GM08714 (cell line): Measurements from ENCODE around the gene FOLR2.
"Not testable (repeated sequence)": the region's sequence is repeated elsewhere in the genome, so short reads cannot be mapped to it uniquely, and the experiment has no call there.

Experiments used
- H3K4me3 ChIP-seq: fragments of 200-500 bp; sonication (Bioruptor generic); 2 replicates; pipeline ENCODE4 v1.5.1; 2014; ENCODE audit warnings: mild to moderate bottlenecking, low read length, inconsistent platforms
- ZNF274 ChIP-seq: IDR thresholded peaks from 2 replicates; pipeline ENCODE4 v1.6.1; 2012; ENCODE audit warnings: mild to moderate bottlenecking, low read depth, low read length

The FOLR2 gene

GRCh38 chr11:72195518-72196270 lies 20.9 kb upstream of the FOLR2 start:
- no peak overlapping the region for H3K4me3 ChIP-seq
- no peak for TF ChIP-seq ZNF274

DNA sequence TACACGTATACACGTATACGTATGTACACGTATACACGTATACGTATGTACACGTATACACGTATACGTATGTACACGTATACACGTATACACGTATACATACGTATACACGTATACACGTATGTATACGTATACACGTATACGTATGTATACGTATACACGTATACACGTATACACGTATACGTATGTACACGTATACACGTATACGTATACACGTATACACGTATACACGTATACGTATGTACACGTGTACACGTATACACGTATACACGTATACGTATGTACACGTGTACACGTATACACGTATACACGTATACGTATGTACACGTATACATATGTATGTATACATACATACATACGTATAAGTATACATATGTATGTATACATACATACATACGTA lies 15.1 kb upstream of the FOLR2 start:
- H3K4me3 ChIP-seq: not testable (repeated sequence)

- H3K4me3 ChIP-seq: no peak overlapping the region
- no peak for TF ChIP-seq ZNF274
Observed at GRCh38 chr11:72202571-72202970, 14.0 kb upstream of the FOLR2 start.

GRCh38 chr11:72203163-72203562 lies 13.4 kb upstream of the FOLR2 start:
- H3K4me3 ChIP-seq: no peak overlapping the region
- TF ChIP-seq ZNF274: no peak

DNA sequence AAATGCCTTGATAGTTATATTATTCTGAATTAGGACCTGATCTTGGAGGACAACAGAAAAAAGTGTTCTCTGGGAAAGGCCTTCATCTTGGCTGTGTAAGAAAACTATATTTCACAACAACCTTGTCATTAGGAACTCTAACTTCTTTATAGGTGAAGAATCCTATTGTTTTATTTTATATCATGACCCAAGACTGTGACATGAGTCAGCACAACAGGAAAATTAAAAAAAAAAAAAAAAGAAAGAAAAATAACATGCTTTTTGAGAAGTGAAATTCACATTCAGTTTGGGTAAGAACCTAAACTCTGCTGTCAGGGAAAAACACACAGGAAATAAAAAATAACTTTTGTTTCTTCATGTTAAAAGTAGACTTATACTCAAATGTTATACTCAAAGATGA lies 11.7 kb upstream of the FOLR2 start:
- no peak for TF ChIP-seq ZNF274
- no peak overlapping the region for H3K4me3 ChIP-seq

DNA sequence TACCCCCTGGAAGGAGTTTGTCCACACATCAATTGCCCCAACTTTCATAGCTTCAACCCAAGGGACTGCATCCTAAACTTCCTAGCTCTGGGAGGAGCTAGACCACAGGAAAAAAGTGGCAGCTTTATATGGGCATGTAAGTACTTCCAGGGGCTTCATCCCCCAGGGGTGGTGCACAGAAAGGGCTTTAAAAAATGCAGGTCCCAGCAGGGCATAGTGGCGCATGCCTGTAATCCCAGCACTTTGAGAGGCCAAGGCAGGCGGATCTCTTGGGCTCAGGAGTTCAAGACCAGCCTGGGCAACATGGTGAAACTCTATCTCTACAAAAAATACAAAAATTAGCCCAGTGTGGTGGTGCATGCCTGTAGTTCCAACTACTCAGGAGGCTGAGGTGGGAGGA lies 9.8 kb upstream of the FOLR2 start:
- H3K4me3 ChIP-seq: not testable (repeated sequence)

DNA sequence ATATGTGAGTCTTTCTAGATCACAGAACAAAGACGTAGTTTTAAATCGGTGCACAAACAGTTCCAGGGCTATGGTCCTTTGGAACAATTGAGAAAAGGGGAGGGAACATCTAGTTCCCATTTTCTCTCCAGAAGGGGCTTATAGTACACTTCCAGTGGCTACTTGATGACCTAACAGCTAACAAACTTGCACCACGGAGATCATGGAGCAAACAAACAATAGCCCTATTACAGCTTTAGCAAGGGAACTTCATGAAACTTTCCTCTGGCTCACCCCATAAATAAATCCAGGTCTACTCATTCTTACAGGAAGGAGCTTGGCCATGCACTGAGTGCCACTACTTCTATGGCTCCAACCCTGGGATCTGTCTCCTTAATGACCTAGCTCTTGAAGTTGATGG lies 8.3 kb upstream of the FOLR2 start:
- no peak for TF ChIP-seq ZNF274
- no peak overlapping the region for H3K4me3 ChIP-seq

- no peak overlapping the region for H3K4me3 ChIP-seq
- no peak for TF ChIP-seq ZNF274
Observed at GRCh38 chr11:72209101-72209500, 7.5 kb upstream of the FOLR2 start.

DNA sequence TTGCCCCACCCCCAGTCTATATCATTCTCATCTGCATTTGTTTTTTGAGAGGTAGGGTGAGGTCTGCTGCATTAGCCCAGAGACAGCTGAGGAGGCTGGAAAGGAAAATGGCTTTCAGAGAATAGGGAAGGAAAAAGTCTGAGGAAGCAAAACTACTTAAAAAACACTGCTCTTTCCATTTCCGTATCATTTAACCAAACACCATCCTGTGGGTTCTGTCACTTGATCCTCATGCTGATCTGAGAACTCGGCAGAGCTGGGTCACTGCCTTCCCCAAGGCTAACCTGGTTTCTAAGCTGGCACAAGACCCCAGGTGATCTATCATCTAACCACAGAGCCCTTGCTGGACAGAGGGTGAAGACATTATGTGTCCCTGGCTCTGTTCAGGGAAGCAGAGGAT lies 1.2 kb downstream of the FOLR2 start:
- H3K4me3 ChIP-seq: no peak overlapping the region
- no peak for TF ChIP-seq ZNF274

DNA sequence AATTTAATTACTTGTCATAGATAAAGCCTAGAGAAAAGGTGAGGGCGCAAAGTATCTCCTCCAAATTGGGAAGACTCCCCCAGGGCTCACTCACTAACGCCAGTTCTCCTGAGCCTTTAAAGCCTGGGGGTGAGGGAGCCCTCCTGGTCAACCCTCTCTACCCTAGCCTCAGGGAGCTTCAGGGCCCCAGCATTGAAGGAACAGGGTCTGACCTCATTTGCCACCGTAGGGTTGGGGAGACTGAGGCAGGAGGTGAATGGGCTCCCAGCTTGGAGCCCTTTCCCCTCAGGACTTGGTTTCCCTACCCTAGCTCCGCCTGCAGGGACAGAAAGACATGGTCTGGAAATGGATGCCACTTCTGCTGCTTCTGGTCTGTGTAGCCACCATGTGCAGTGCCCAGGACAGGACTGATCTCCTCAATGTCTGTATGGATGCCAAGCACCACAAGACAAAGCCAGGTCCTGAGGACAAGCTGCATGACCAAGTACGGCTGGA lies 1.7 kb downstream of the FOLR2 start:
- TF ChIP-seq ZNF274: no peak
- H3K4me3 ChIP-seq: no peak overlapping the region

DNA sequence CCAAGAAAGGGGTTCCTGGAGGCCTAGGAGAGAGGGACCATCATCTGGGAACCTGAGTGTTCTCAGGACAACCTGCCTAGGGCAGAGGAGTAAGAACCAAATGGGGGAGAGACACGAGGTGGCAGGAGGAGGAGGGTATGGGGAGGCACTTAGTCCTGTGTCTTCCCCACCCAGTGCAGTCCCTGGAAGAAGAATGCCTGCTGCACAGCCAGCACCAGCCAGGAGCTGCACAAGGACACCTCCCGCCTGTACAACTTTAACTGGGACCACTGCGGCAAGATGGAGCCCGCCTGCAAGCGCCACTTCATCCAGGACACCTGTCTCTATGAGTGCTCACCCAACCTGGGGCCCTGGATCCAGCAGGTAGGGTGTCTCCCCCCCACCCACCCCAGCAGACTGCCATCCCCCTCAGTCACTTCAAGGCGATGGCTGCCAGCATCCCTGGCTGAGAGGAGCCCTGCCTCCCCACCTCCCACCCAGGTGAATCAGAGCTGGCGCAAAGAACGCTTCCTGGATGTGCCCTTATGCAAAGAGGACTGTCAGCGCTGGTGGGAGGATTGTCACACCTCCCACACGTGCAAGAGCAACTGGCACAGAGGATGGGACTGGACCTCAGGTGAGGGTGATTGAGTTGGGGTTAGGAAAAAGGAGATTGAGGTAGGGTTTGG lies 4.2 kb downstream of the FOLR2 start:
- TF ChIP-seq ZNF274: no peak

DNA sequence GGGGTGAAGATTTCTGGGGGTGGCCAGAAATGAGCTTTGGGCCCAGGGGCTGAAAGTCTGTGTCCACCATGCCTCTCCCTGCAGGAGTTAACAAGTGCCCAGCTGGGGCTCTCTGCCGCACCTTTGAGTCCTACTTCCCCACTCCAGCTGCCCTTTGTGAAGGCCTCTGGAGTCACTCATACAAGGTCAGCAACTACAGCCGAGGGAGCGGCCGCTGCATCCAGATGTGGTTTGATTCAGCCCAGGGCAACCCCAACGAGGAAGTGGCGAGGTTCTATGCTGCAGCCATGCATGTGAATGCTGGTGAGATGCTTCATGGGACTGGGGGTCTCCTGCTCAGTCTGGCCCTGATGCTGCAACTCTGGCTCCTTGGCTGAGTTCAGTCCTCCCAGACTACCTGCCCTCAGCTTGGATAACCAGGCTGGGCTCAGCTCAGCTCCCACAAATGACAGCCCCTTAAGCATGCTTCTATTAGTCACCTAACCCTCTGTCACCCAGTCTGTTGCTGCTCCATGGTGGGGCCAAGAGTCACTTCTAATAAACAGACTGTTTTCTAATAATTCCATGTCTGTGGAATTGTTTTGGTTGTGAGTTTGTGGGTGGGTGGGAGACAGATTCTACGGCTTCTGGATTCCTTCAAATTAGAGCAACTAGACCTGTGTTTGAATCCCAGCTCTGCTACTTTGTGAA lies 4.9 kb downstream of the FOLR2 start:
- H3K4me3 ChIP-seq: no peak overlapping the region
- no peak for TF ChIP-seq ZNF274

More for the DNA sequence above, 4.2 kb downstream of the FOLR2 start:
- H3K4me3 ChIP-seq: no peak overlapping the region

DNA sequence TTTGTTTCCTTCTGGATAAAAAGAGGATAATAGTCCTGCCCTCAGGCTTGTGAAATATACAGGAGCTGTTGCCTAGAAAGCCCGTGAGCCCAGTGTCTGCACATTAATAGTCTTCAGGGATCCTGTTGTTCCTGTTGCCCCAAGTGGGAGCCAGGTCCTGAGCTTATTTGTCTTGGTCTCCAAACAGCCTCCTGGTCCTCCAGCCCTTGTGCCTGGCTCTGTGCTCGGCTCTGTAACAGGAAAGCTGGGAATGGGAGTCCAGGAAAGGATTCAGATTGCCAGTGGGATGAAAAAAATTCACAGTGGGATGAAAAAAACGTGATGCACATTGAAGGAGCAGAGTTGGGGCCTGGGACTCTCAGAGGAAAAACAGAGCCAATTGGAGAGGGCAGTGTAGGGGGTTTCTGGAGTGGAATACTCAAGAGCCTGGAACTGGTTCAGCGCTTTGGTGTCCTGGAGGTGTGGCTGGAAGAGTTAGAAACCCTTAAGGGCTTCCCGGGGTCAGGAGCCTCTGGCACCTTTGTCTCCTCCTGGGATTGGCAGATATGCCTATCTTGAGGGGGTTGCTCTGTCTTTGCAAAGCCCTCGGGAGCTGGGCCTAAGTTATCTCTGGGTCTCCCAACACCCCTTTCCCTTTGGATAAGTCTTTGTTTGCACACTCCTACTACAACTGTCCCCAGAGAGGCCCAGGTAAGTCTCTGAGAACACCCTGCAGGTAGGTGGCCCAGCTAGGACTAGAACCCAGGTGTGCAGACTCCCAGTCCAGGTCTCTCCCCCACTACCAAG lies 5.7 kb downstream of the FOLR2 start:
- peak overlapping the region; percentile 69 for H3K4me3 ChIP-seq
- TF ChIP-seq ZNF274: no peak

GRCh38 chr11:72222907-72223614 lies 6.5 kb downstream of the FOLR2 start:
- H3K4me3 ChIP-seq: peak overlapping the region; percentile 77
- no peak for TF ChIP-seq ZNF274
